Kidney (tissue), 14 donors: ENCODE data around the gene SCAMP2. TPM values are rescaled to one million over a fixed set of nuclear protein-coding genes. Genes with fewer than 3 reads are reported as not detected.

ENCODE experiments used
- DNase-seq, 5 donors: peaks; one replicate each; pipeline ENCODE4 v3.0.0-alpha.2; 2013 to 2020
- FAIRE-seq: peaks from 2 replicates; lab custom pipeline; 2012; peaks lifted over from hg19 to GRCh38; lab: Jason Lieb, UNC
- H3K27ac ChIP-seq, 2 donors: one replicate each; pipeline ENCODE4 v1.7.0; 2013; ENCODE audit warnings: low read depth in 2 of 2, low read length in 2 of 2, inconsistent platforms in 1 of 2
- H3K27me3 ChIP-seq: one replicate; pipeline ENCODE4 v1.7.1; 2013; ENCODE audit warnings: low read length, inconsistent platforms; ENCODE audit not compliant: control insufficient read depth, insufficient read depth
- H3K36me3 ChIP-seq, 3 donors: one replicate each; pipeline versions ENCODE4 v1.7.0 to v1.7.1; 2013; ENCODE audit warnings: low read length in 3 of 3, control low read depth in 1 of 3, inconsistent platforms in 1 of 3; ENCODE audit not compliant: insufficient read depth in 3 of 3, control insufficient read depth in 2 of 3
- H3K4me1 ChIP-seq, 3 donors: one replicate each; pipeline versions ENCODE4 v1.7.0 to v1.7.1; 2013; ENCODE audit warnings: low read length in 3 of 3, inconsistent platforms in 1 of 3, low read depth in 1 of 3; ENCODE audit not compliant: control insufficient read depth in 2 of 3, insufficient read depth in 2 of 3
- H3K4me3 ChIP-seq, 3 donors: one replicate each; pipeline versions ENCODE4 v1.7.0 to v1.8.1; 2013; ENCODE audit warnings: low read length in 3 of 3, control low read depth in 1 of 3, inconsistent platforms in 1 of 3
- H3K9ac ChIP-seq, 3 donors: one replicate each; pipeline versions ENCODE4 v1.7.0 to v1.7.1; 2013; ENCODE audit warnings: low read length in 3 of 3, control low read depth in 1 of 3, inconsistent platforms in 1 of 3
- H3K9me3 ChIP-seq, 3 donors: one replicate each; pipeline versions ENCODE4 v1.7.0 to v1.7.1; 2013; ENCODE audit warnings: low read length in 3 of 3, control low read depth in 1 of 3, inconsistent platforms in 1 of 3; ENCODE audit not compliant: control insufficient read depth in 2 of 3, insufficient read depth in 1 of 3
- CTCF ChIP-seq: IDR thresholded peaks from 3 replicates; pipeline ENCODE4 v1.5.1; 2012; ENCODE audit warnings: mild to moderate bottlenecking, moderate library complexity, borderline replicate concordance; ENCODE audit not compliant: insufficient read depth; ENCODE audit errors: extremely low read depth
- intact Hi-C: fragments of 100-400 bp; cut with DNase I; formaldehyde crosslinking; loops from one replicate; pipeline ENCODE4 v1.11.1; 2022
- polyA plus RNA-seq: library from polyadenylated mRNA; stranded (reverse); fragments of 350-450 nt; fragmentation: Illumina TruSeq; extraction: RNeasy Lipid Tissue Mini Kit (QIAGEN cat#74804); gene quantifications from one replicate; pipeline ENCODE4 v1.2.3, GENCODE V29; 2014; ENCODE audit warnings: low read depth, low replicate concordance; ENCODE audit not compliant: insufficient read depth
- total RNA-seq: library from RNA; stranded (reverse); fragmentation: NEBNext Ultra II Directional; extraction: Animal tissue kit (Norgen Biotek cat#: 25700); gene quantifications from one replicate; pipeline ENCODE4 v1.2.1, GENCODE V29; 2021
- donor health status: control.
- donor health status: control.
- donor health status: control.
- donor health status: control.
- donor health status: control.
- donor health status: DM: yes; HTN: yes; CAD: no.
- donor health status: Normal renal cell carcinoma (clear cell type).

The SCAMP2 gene
- total and polyA plus RNA-seq, 2 donors from 2014 or later = 87.9 to 102 TPM

- Histone ChIP-seq H3K9ac (peak overlapping the region in 1 of 3 donors; percentile 87), H3K36me3 (peaks cover 0 to 26% (median 10%) of the 10 kb centered on the region in 3 donors)
These were observed 31.2 kb downstream of the SCAMP2 start for GRCh38 chr15:74841891-74842373.

GRCh38 chr15:74840851-74841775 is 32.1 kb downstream of the SCAMP2 start:
- peak overlapping the region in 1 of 3 donors; percentile 92 for H3K4me3 ChIP-seq
- intact Hi-C loops = no loop called here

More at GRCh38 chr15:74841891-74842373, 31.2 kb downstream of the SCAMP2 start:
- H3K27me3 ChIP-seq = no peaks in the 10 kb centered on the region
- TF ChIP-seq CTCF = no peak
- no peaks in the 10 kb centered on the region for H3K9me3 ChIP-seq
- DNase-seq (peak in 1 of 5 donors; percentile 69), FAIRE-seq (no peak)
- intact Hi-C loops = no loop called here
- H3K27ac ChIP-seq = no peak overlapping the region
- H3K4me1 ChIP-seq = peaks cover 0 to 27% (median 8%) of the 10 kb centered on the region in 3 donors
- H3K4me3 ChIP-seq = peak overlapping the region in 2 of 3 donors; percentile 83 to 92

GRCh38 chr15:74839526-74840395 is 33.4 kb downstream of the SCAMP2 start:
- peaks cover 0 to 17% (median 6%) of the 10 kb centered on the region in 3 donors for H3K36me3 ChIP-seq
- intact Hi-C loops = no loop called here
- no peak overlapping the region for H3K4me3 ChIP-seq
- no peak overlapping the region for H3K9ac ChIP-seq
- no peaks in the 10 kb centered on the region for H3K27me3 ChIP-seq
- FAIRE-seq (no peak), DNase-seq (no peak)
- peaks cover 0 to 27% (median 8%) of the 10 kb centered on the region in 3 donors for H3K4me1 ChIP-seq
- no peak for TF ChIP-seq CTCF
- no peak overlapping the region for H3K27ac ChIP-seq
- H3K9me3 ChIP-seq = no peaks in the 10 kb centered on the region

More at GRCh38 chr15:74840851-74841775, 32.1 kb downstream of the SCAMP2 start:
- H3K9me3 ChIP-seq = no peaks in the 10 kb centered on the region
- peaks cover 0 to 27% (median 8%) of the 10 kb centered on the region in 3 donors for H3K4me1 ChIP-seq
- peaks cover 0 to 26% (median 10%) of the 10 kb centered on the region in 3 donors for H3K36me3 ChIP-seq
- peak overlapping the region in 1 of 3 donors; percentile 87 for H3K9ac ChIP-seq
- H3K27me3 ChIP-seq = no peaks in the 10 kb centered on the region
- FAIRE-seq = no peak
- DNase-seq = peak in 1 of 5 donors; percentile 32
- no peak for TF ChIP-seq CTCF
- H3K27ac ChIP-seq = no peak overlapping the region
